GM23338 (cell line): Measurements from ENCODE around the gene POR.

Experiments
- CREB1 ChIP-seq: fragments of 250-450 bp; sonication (Bioruptor Pico); IDR thresholded peaks from 2 replicates; pipeline ENCODE4 v1.5.0; 2020; ENCODE audit warnings: low read depth, mild to moderate bottlenecking, moderate library complexity
- EZH2 ChIP-seq: fragments of 200-600 bp; sonication (generic); IDR thresholded peaks from one replicate; pipeline ENCODE4 v1.8.0; 2017; ENCODE audit warnings: antibody characterized with exemption, mild to moderate bottlenecking, low read depth; ENCODE audit not compliant: unreplicated experiment
- EZH2phosphoT487 ChIP-seq: fragments of 200-600 bp; sonication (generic); IDR thresholded peaks from one replicate; pipeline ENCODE4 v1.8.1; 2018; ENCODE audit warnings: antibody characterized with exemption; ENCODE audit not compliant: unreplicated experiment
- JUNB ChIP-seq: IDR thresholded peaks from one replicate; pipeline ENCODE4 v1.6.1; 2016; ENCODE audit warnings: antibody characterized with exemption; ENCODE audit not compliant: unreplicated experiment
- NANOG ChIP-seq: IDR thresholded peaks from 2 replicates; pipeline ENCODE4 v1.6.1; 2016; ENCODE audit warnings: antibody characterized with exemption, borderline replicate concordance
- POLR2AphosphoS5 ChIP-seq: IDR thresholded peaks from 2 replicates; pipeline ENCODE4 v1.6.1; 2016; ENCODE audit warnings: antibody characterized with exemption, low read depth
- REST ChIP-seq: IDR thresholded peaks from one replicate; pipeline ENCODE4 v1.6.1; 2018; ENCODE audit warnings: antibody characterized with exemption; ENCODE audit not compliant: unreplicated experiment
- STAT1 ChIP-seq: IDR thresholded peaks from one replicate; pipeline ENCODE4 v1.6.1; 2016; ENCODE audit warnings: antibody characterized with exemption; ENCODE audit not compliant: unreplicated experiment
- ZNF114 ChIP-seq: fragments of 250-450 bp; sonication (Bioruptor Pico); IDR thresholded peaks from 2 replicates; pipeline ENCODE4 v1.5.0; 2020; ENCODE audit warnings: mild to moderate bottlenecking, moderate library complexity
- ZNF331 ChIP-seq: fragments of 250-450 bp; sonication (Bioruptor Pico); IDR thresholded peaks from 2 replicates; pipeline ENCODE4 v1.5.0; 2020; ENCODE audit warnings: low read depth, mild to moderate bottlenecking, moderate library complexity
- ZNF462 ChIP-seq: fragments of 250-450 bp; sonication (Bioruptor Pico); IDR thresholded peaks from 2 replicates; pipeline ENCODE4 v1.5.0; 2020; ENCODE audit warnings: mild to moderate bottlenecking, moderate library complexity
- TF ChIP-seq, protein P1 (sequence below), 2 experiments: fragments of 200-600 bp in 1 of 2; sonication (generic) in 1 of 2; conservative IDR thresholded peaks; 2 replicates each; pipeline versions ENCODE4 v1.5.1 to v1.6.1; 2016 to 2017; ENCODE audit warnings: antibody characterized with exemption in 2 of 2, low read depth in 2 of 2, mild to moderate bottlenecking in 2 of 2, moderate library complexity in 1 of 2
- TF ChIP-seq, protein P2 (sequence below): IDR thresholded peaks from 2 replicates; pipeline ENCODE4 v1.6.1; 2016; ENCODE audit warnings: antibody characterized with exemption

DNA sequence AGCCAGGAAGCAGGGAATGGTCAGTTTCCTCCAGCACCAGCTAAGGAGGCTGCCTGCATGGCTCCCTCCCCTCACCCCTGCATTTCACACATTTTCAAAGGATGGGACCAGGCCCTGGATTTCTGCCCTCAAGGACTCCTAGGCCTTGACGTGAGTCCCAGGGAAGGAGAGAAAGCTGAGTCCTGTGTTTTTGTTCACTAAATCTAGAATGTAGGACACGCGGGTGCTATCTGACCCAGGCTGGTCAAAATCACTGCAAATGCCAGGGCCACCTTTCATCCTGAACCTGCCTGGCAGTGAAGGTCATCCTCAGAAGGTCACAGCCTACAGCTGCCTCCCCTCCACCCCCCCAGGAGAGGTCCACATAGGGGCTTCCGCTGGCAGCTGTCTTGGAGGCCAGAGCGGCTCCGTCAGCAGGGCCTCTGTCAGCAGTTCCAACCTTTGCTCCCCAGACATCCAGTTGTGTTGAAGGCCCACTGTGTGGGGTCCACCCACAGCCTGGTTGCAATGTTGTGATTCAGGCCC, 18.1 kb upstream of the POR start:
- TF ChIP-seq, protein P1, sequence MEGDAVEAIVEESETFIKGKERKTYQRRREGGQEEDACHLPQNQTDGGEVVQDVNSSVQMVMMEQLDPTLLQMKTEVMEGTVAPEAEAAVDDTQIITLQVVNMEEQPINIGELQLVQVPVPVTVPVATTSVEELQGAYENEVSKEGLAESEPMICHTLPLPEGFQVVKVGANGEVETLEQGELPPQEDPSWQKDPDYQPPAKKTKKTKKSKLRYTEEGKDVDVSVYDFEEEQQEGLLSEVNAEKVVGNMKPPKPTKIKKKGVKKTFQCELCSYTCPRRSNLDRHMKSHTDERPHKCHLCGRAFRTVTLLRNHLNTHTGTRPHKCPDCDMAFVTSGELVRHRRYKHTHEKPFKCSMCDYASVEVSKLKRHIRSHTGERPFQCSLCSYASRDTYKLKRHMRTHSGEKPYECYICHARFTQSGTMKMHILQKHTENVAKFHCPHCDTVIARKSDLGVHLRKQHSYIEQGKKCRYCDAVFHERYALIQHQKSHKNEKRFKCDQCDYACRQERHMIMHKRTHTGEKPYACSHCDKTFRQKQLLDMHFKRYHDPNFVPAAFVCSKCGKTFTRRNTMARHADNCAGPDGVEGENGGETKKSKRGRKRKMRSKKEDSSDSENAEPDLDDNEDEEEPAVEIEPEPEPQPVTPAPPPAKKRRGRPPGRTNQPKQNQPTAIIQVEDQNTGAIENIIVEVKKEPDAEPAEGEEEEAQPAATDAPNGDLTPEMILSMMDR (conservative IDR thresholded peaks at IDR 0.05; ENCODE audit: low read depth in 2 of 2): no peak
- TF ChIP-seq POLR2AphosphoS5 (no peak), EZH2phosphoT487 (no peak), REST (no peak), CREB1 (CRISPR knock-in tag) (no peak), EZH2 (no peak), ZNF114 (CRISPR knock-in tag) (no peak), NANOG (no peak), STAT1 (no peak), ZNF462 (CRISPR knock-in tag) (no peak), ZNF331 (no peak), JUNB (no peak)
- TF ChIP-seq, protein P2, sequence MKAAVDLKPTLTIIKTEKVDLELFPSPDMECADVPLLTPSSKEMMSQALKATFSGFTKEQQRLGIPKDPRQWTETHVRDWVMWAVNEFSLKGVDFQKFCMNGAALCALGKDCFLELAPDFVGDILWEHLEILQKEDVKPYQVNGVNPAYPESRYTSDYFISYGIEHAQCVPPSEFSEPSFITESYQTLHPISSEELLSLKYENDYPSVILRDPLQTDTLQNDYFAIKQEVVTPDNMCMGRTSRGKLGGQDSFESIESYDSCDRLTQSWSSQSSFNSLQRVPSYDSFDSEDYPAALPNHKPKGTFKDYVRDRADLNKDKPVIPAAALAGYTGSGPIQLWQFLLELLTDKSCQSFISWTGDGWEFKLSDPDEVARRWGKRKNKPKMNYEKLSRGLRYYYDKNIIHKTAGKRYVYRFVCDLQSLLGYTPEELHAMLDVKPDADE: no peak
